ENCODE measurements around the gene WBP1L.

WBP1L gene

GRCh38 chr10:102765336-102765735 is 21.6 kb downstream of the WBP1L start:
- H3K9me3 Mint-ChIP-seq, result no peaks in the 10 kb centered on the region
- peak overlapping the region; percentile 5 for H3K27ac Mint-ChIP-seq
- peaks cover 70% of the 10 kb centered on the region for H3K4me1 Mint-ChIP-seq
- no peak overlapping the region for H3K4me3 Mint-ChIP-seq
- no peak for DNase-seq
- peaks cover 5% of the 10 kb centered on the region for H3K27me3 Mint-ChIP-seq (ENCODE audit: low read depth, poor library complexity)
- no peak for TF ChIP-seq CTCF (IDR thresholded peaks at IDR 0.05)
- peaks cover 19% of the 10 kb centered on the region for H3K36me3 Mint-ChIP-seq (ENCODE audit: low read depth)

- no peak for DNase-seq
- Mint-ChIP-seq H3K9me3 (no peaks in the 10 kb centered on the region), H3K36me3 (ENCODE audit: low read depth) (peaks cover 19% of the 10 kb centered on the region), H3K27me3 (ENCODE audit: low read depth, poor library complexity) (peaks cover 5% of the 10 kb centered on the region), H3K4me1 (peaks cover 73% of the 10 kb centered on the region), H3K4me3 (no peak overlapping the region), H3K27ac (peak overlapping the region; percentile 72)
- no peak for TF ChIP-seq CTCF (IDR thresholded peaks at IDR 0.05)
These were observed 23.8 kb downstream of the WBP1L start for GRCh38 chr10:102767428-102768160.

DNA sequence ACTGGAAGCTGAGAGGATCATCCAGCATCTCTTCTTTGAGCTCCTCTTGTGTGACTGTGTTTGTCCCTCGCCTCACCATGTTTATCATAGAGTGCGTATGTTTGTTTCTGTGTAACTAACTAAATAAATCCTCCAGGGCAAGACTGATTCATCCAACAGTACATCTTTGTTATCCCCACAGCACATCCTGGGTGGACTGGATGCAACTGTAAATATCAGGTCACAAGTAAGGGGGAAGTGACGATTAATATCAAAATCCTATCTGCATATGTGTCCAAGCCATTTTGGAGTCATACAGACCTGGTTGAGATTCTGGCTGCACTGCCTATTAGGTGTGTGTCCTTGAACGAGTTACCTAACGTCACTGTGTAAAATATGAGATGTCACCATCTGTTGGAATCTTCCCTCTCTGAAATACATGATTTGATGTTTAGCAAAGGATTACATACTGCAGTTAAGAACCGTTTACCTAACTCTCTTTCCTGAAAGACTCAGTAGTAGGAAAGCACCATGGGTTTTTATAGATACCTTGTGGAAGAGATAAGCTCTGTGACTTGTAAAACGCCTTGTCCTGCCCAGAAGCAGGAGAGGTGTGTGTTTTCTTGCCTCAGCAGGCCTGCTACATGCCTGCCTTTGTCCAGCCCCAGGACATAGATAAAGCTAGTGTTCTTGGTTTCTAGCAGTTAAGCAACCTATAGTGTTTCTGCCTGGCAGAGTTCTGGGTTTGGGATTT is 25.8 kb downstream of the WBP1L start:
- Mint-ChIP-seq H3K27me3 (ENCODE audit: low read depth, poor library complexity) (no peaks in the 10 kb centered on the region), H3K4me1 (peaks cover 77% of the 10 kb centered on the region), H3K4me3 (no peak overlapping the region), H3K27ac (peak overlapping the region; percentile 97), H3K9me3 (no peaks in the 10 kb centered on the region), H3K36me3 (ENCODE audit: low read depth) (peaks cover 14% of the 10 kb centered on the region)
- no peak for TF ChIP-seq CTCF (IDR thresholded peaks at IDR 0.05)
- no peak for DNase-seq

DNA sequence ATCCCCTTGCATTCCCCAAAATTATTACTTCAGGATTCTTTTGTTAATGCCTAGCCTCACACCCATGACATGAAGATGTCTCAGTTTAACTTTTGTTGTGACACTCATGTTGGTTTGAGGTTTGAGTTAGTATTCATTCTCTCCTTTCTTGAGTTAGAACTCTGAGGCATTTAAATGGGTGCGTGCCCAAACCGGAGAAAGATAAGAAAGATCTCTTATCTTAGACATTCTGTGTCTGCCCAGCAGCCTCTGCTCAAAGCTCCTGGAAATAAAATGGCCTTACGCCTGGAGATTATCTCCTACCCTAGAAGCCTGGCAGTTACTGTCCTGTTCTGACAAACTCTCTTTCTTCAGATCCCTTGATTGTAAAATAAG is 26.3 kb downstream of the WBP1L start:
- Mint-ChIP-seq H3K4me1 (peaks cover 77% of the 10 kb centered on the region), H3K4me3 (no peak overlapping the region), H3K9me3 (no peaks in the 10 kb centered on the region), H3K27ac (peak overlapping the region; percentile 97), H3K27me3 (ENCODE audit: low read depth, poor library complexity) (no peaks in the 10 kb centered on the region), H3K36me3 (ENCODE audit: low read depth) (peaks cover 12% of the 10 kb centered on the region)
- no peak for DNase-seq
- TF ChIP-seq CTCF (IDR thresholded peaks at IDR 0.05), result no peak

DNA sequence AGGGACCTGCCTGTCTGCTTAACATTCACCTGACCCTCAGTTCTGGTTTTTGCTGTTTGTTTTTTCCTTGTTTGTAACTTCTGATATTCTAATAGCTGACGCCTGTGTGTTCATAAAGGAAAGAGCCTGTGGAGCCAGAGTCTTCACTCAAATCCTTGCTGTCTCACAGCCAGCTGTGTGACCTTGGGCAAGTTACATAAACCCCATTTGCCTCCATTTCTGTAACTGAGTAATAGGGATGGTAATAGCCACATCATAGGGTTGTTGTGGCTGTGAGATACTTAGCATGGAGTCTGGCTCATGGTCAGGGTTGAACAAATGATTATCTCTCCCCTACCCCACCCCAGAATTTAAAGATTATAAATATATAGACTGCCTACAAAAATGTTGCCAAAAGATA is 27.0 kb downstream of the WBP1L start:
- Mint-ChIP-seq H3K36me3 (ENCODE audit: low read depth) (peaks cover 5% of the 10 kb centered on the region), H3K4me1 (peaks cover 77% of the 10 kb centered on the region), H3K4me3 (no peak overlapping the region), H3K9me3 (no peaks in the 10 kb centered on the region), H3K27me3 (ENCODE audit: low read depth, poor library complexity) (no peaks in the 10 kb centered on the region), H3K27ac (peak overlapping the region; percentile 89)
- DNase-seq, result no peak
- TF ChIP-seq CTCF (IDR thresholded peaks at IDR 0.05), result no peak

Measured in nephron progenitor cell (in vitro differentiated cells).